Endothelial cell of umbilical vein (primary cell): ENCODE data around the gene IGLON5. TPM values are rescaled to one million over a fixed set of nuclear protein-coding genes. Genes with fewer than 3 reads are reported as not detected.

ENCODE experiments used
- BruUV-seq: library from RNA; stranded (reverse); fragments of 400-500 nt; replicated peaks from 2 replicates; lab custom pipeline; 2021; lab: Mats Ljungman, UMichigan
- CTCF ChIA-PET: fragments of 300-600, 350-600 bp; sonication (Branson Sonifier 250); formaldehyde crosslinking; loops from one replicate; lab custom pipeline; 2021; ENCODE audit warnings: antibody characterized with exemption, inconsistent platforms; lab: Charles Lee
- POLR2A ChIA-PET: fragments of 300-600, 350-600 bp; sonication (Branson Sonifier 250); formaldehyde crosslinking; loops from one replicate; lab custom pipeline; 2021; ENCODE audit warnings: antibody characterized with exemption, inconsistent platforms; lab: Charles Lee
- DNase-seq: peaks from one replicate; pipeline ENCODE4 v3.0.0-alpha.2; 2011; ENCODE audit warnings: low read depth, low spot score
- FAIRE-seq: peaks from 2 replicates; lab custom pipeline; 2011; peaks lifted over from hg19 to GRCh38; lab: Jason Lieb, UNC
- H2AFZ ChIP-seq: 2 replicates; pipeline ENCODE4 v1.6.0; 2012; ENCODE audit warnings: low read depth, low read length, control low read depth, inconsistent platforms
- H3K27ac ChIP-seq: 2 replicates; pipeline ENCODE4 v1.5.1; 2011; ENCODE audit warnings: low read depth, mild to moderate bottlenecking, control low read depth, low read length, moderate library complexity; ENCODE audit not compliant: insufficient read depth
- H3K27me3 ChIP-seq, 2 experiments: 2 replicates each; pipeline versions ENCODE4 v1.6.0 to v1.6.1; 2011; ENCODE audit warnings: low read length in 2 of 2, mixed read lengths in 1 of 2; ENCODE audit not compliant: control insufficient read depth in 2 of 2, insufficient read depth in 2 of 2
- H3K36me3 ChIP-seq, 2 experiments: 2 replicates in 1 of 2; 3 replicates in 1 of 2; pipeline ENCODE4 v1.5.1; 2011; ENCODE audit warnings: low read length in 2 of 2, mild to moderate bottlenecking in 1 of 2, moderate library complexity in 1 of 2; ENCODE audit not compliant: control insufficient read depth in 2 of 2, insufficient read depth in 2 of 2; ENCODE audit errors: extremely low read depth in 1 of 2
- H3K4me1 ChIP-seq: 3 replicates; pipeline ENCODE4 v1.5.1; 2011; ENCODE audit warnings: mild to moderate bottlenecking, low read length; ENCODE audit not compliant: control insufficient read depth, insufficient read depth; ENCODE audit errors: extremely low read depth
- H3K4me2 ChIP-seq: 2 replicates; pipeline ENCODE4 v1.6.1; 2011; ENCODE audit warnings: low read length, control low read depth, mixed read lengths; ENCODE audit not compliant: insufficient read depth
- H3K4me3 ChIP-seq, 3 experiments: fragments of 200-600 bp in 1 of 3; sonication (generic), shearing (Covaris generic) in 1 of 3; replicated peaks in 1 of 3; 2 replicates each; pipeline ENCODE4 v1.5.1; 2011 to 2016; ENCODE audit warnings: control low read depth in 3 of 3, low read length in 3 of 3, mild to moderate bottlenecking in 2 of 3, inconsistent platforms in 1 of 3, low read depth in 1 of 3, moderate library complexity in 1 of 3; ENCODE audit not compliant: insufficient read depth in 1 of 3
- H3K79me2 ChIP-seq: 2 replicates; pipeline ENCODE4 v1.6.0; 2012; ENCODE audit warnings: low read length, inconsistent platforms; ENCODE audit not compliant: control insufficient read depth, insufficient read depth
- H3K9ac ChIP-seq: replicated peaks from 2 replicates; pipeline ENCODE3; 2011; ENCODE audit warnings: low read length, control low read depth; ENCODE audit not compliant: insufficient read depth; ENCODE audit errors: extremely low read depth
- H3K9me1 ChIP-seq: replicated peaks from 3 replicates; pipeline ENCODE4 v1.6.0; 2011; ENCODE audit warnings: mild to moderate bottlenecking, low read length; ENCODE audit not compliant: control insufficient read depth, insufficient read depth; ENCODE audit errors: extremely low read depth
- H3K9me3 ChIP-seq: replicated peaks from 2 replicates; pipeline ENCODE4 v1.5.1; 2012; ENCODE audit warnings: low read length, inconsistent platforms; ENCODE audit not compliant: control insufficient read depth, insufficient read depth
- H4K20me1 ChIP-seq: replicated peaks from 2 replicates; pipeline ENCODE3; 2011; ENCODE audit warnings: mild to moderate bottlenecking, low read length; ENCODE audit not compliant: control insufficient read depth, insufficient read depth; ENCODE audit errors: extremely low read depth
- EZH2 ChIP-seq: IDR thresholded peaks from 2 replicates; pipeline ENCODE4 v1.6.1; 2012; ENCODE audit warnings: borderline replicate concordance, low read depth, mild to moderate bottlenecking, moderate library complexity, low read length, inconsistent platforms; ENCODE audit not compliant: severe bottlenecking
- FOS ChIP-seq: IDR thresholded peaks from 2 replicates; pipeline ENCODE4 v1.6.1; 2011; ENCODE audit warnings: mild to moderate bottlenecking, low read length, moderate library complexity, borderline replicate concordance; ENCODE audit not compliant: insufficient read depth
- GATA2 ChIP-seq: IDR thresholded peaks from 2 replicates; pipeline ENCODE4 v1.7.0; 2011; ENCODE audit warnings: low read depth, mild to moderate bottlenecking, moderate library complexity, mixed read lengths, low read length; ENCODE audit not compliant: insufficient read length, insufficient read depth
- JUN ChIP-seq: IDR thresholded peaks from 2 replicates; pipeline ENCODE4 v1.6.1; 2011; ENCODE audit warnings: borderline replicate concordance, low read depth; ENCODE audit not compliant: insufficient read length, insufficient read depth
- MAX ChIP-seq: IDR thresholded peaks from 2 replicates; pipeline ENCODE4 v1.6.1; 2011; ENCODE audit not compliant: insufficient read depth, insufficient read length
- MYC ChIP-seq: IDR thresholded peaks from one replicate; pipeline ENCODE4 v1.6.1; 2011; ENCODE audit warnings: mild to moderate bottlenecking, low read depth, low read length
- POLR2A ChIP-seq: IDR thresholded peaks from 2 replicates; pipeline ENCODE4 v1.6.1; 2012; ENCODE audit warnings: low read depth, mild to moderate bottlenecking, control low read depth, low read length
- POLR2AphosphoS5 ChIP-seq: IDR thresholded peaks from 2 replicates; pipeline ENCODE4 v1.6.1; 2012; ENCODE audit warnings: low read depth, mild to moderate bottlenecking, control low read depth, low read length, moderate library complexity; ENCODE audit not compliant: insufficient read depth
- dilution Hi-C: fragments of 300-500 bp; cut with MboI; formaldehyde crosslinking; loops from one replicate; pipeline ENCODE4 v1.15.0; 2019; ENCODE audit warnings: low sequenced_read_pairs; ENCODE audit not compliant: extremely low pct_ligation_motif_present
- intact Hi-C: fragments of 100-400 bp; cut with micrococcal nuclease; formaldehyde crosslinking; loops from one replicate; pipeline ENCODE4 v1.10.0; 2022
- polyA plus RNA-seq, 4 experiments: library from polyadenylated mRNA; depleted of rRNA in 3 of 4; stranded (reverse) in 3 of 4; unstranded in 1 of 4; fragments of >200 nt; gene quantifications; 2 replicates each; pipeline versions ENCODE4 v1.2.1 to v1.2.3, GENCODE V29; 2011 to 2012; ENCODE audit warnings: missing spikeins in 1 of 4
- total RNA-seq: library from RNA; stranded (reverse); gene quantifications from 2 replicates; pipeline ENCODE4 v1.2.3, GENCODE V29; 2021
- TF ChIP-seq, protein P1 (sequence below), 2 donors: IDR thresholded peaks; 1 replicate in 1 of 2; 2 replicates in 1 of 2; pipeline ENCODE4 v1.5.1; 2011; ENCODE audit warnings: low read length in 2 of 2, mild to moderate bottlenecking in 2 of 2, moderate library complexity in 2 of 2, control low read depth in 1 of 2, inconsistent platforms in 1 of 2, low read depth in 1 of 2; ENCODE audit not compliant: insufficient read depth in 1 of 2; ENCODE audit errors: extremely low read depth in 1 of 2

IGLON5 gene
- total and polyA plus RNA-seq, 2 donors (not counting 3 experiments of a cell fraction or from before 2014, with no cell fraction given), result not detected

- DNase-seq (no peak), FAIRE-seq (no peak)
- ChIA-PET CTCF (no interaction called here), POLR2A (no interaction called here)
- peaks cover 0 to under 1% of the 10 kb centered on the region in 2 experiments for H3K27me3 ChIP-seq
- H4K20me1 ChIP-seq, result no peaks in the 10 kb centered on the region
- H3K4me2 ChIP-seq, result no peak overlapping the region
- H3K4me3 ChIP-seq, result no peak overlapping the region
- intact Hi-C loops, result no loop called here
- no peaks in the 10 kb centered on the region for H3K4me1 ChIP-seq
- no TSS peak for BruUV-seq
- H3K36me3 ChIP-seq, result no peaks in the 10 kb centered on the region
- H3K27ac ChIP-seq, result no peak overlapping the region
- H2AFZ ChIP-seq, result no peak overlapping the region
- no peak overlapping the region for H3K9ac ChIP-seq
- H3K79me2 ChIP-seq, result no peaks in the 10 kb centered on the region
- no peaks in the 10 kb centered on the region for H3K9me1 ChIP-seq
- TF ChIP-seq MAX (no peak), FOS (no peak), MYC (no peak), GATA2 (no peak), POLR2A (no peak), JUN (no peak), EZH2 (no peak), POLR2AphosphoS5 (no peak)
- TF ChIP-seq, protein P1, sequence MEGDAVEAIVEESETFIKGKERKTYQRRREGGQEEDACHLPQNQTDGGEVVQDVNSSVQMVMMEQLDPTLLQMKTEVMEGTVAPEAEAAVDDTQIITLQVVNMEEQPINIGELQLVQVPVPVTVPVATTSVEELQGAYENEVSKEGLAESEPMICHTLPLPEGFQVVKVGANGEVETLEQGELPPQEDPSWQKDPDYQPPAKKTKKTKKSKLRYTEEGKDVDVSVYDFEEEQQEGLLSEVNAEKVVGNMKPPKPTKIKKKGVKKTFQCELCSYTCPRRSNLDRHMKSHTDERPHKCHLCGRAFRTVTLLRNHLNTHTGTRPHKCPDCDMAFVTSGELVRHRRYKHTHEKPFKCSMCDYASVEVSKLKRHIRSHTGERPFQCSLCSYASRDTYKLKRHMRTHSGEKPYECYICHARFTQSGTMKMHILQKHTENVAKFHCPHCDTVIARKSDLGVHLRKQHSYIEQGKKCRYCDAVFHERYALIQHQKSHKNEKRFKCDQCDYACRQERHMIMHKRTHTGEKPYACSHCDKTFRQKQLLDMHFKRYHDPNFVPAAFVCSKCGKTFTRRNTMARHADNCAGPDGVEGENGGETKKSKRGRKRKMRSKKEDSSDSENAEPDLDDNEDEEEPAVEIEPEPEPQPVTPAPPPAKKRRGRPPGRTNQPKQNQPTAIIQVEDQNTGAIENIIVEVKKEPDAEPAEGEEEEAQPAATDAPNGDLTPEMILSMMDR (IDR thresholded peaks at IDR 0.05; ENCODE audit: extremely low read depth in 1 of 2, insufficient read depth in 1 of 2, low read depth in 1 of 2, low read length in 2 of 2), result no peak
- no peaks in the 10 kb centered on the region for H3K9me3 ChIP-seq
- dilution Hi-C loops, result no loop called here
These were observed 5.9 kb downstream of the IGLON5 start for GRCh38 chr19:51317376-51317775.
